Lower leg skin (tissue), 3 donors: ENCODE measurements around the gene PITPNB.

Experiments used
- POLR2A ChIP-seq, 2 donors: fragments of 450-650 bp; IDR thresholded peaks; one replicate each; pipeline ENCODE4 v1.6.1; 2016 to 2017; ENCODE audit warnings: antibody characterized with exemption in 2 of 2, mild to moderate bottlenecking in 1 of 2, moderate library complexity in 1 of 2
- TF ChIP-seq, protein P1 (sequence below), 3 donors: fragments of 450-650 bp; IDR thresholded peaks; one replicate each; pipeline ENCODE4 v1.5.1; 2016; ENCODE audit warnings: antibody characterized with exemption in 3 of 3, mild to moderate bottlenecking in 3 of 3, moderate library complexity in 2 of 3

DNA sequence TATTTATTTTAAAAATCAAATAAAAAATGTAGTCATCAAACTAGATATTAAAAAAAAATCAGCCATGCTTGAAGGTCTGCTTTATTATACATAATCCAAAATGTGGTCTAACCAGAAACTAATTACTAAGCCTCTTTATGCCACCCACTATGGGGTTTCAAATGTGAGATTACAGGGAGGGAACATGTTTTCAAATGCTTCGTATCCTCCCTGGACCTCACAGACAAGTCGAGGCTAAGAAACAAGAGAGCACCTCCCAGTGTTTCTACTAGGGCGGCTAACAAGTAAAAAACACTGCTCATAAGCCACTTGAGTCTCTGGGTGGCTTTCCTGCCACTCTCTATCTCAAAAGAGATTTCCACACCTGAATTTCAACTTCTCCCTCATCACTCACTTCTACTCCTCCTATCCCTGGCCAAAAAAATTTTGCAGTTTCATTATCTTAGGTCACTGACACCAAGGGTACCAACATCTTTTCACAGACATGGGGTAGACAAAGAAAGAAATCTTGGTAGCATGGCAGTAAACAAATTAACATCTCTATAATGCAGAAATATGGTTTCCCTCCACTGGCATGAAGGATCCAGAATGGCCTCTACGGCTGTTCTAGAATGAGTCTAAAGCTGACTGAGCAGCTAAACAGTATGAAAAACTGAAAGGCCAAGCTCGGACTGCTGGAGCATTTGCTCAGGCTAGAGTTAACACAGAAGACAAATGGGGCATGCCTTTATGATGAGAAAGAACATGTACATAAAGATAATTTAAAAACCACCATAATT lies 50.9 kb downstream of the PITPNB start:
- TF ChIP-seq, protein P1, sequence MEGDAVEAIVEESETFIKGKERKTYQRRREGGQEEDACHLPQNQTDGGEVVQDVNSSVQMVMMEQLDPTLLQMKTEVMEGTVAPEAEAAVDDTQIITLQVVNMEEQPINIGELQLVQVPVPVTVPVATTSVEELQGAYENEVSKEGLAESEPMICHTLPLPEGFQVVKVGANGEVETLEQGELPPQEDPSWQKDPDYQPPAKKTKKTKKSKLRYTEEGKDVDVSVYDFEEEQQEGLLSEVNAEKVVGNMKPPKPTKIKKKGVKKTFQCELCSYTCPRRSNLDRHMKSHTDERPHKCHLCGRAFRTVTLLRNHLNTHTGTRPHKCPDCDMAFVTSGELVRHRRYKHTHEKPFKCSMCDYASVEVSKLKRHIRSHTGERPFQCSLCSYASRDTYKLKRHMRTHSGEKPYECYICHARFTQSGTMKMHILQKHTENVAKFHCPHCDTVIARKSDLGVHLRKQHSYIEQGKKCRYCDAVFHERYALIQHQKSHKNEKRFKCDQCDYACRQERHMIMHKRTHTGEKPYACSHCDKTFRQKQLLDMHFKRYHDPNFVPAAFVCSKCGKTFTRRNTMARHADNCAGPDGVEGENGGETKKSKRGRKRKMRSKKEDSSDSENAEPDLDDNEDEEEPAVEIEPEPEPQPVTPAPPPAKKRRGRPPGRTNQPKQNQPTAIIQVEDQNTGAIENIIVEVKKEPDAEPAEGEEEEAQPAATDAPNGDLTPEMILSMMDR (IDR thresholded peaks at IDR 0.05), result no peak
- no peak for TF ChIP-seq POLR2A (IDR thresholded peaks at IDR 0.05)
